ENCODE results near the gene TRAM2.

Gene TRAM2

DNA sequence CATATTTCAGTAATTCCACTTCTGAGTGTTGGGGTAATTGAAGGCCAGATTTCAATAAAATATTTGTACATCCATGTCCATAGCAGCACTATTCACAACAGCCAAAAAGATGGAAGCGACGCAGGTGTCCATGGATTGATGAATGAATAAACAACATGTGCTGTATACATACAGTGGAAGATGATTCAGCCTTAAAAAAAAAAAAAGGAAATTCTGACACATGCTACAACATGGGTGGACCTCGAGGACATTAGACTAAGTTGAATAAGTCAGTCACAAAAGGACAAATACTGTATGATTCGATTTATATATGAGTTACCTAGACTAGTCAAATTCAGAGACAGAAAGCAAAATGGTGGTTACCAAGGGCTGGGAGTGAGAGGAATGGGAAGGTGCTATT is 57.2 kb downstream of the TRAM2 start:
- H4K20me1 ChIP-seq (ENCODE audit: insufficient read depth, low read length), result no peaks in the 10 kb centered on the region
- H3K4me2 ChIP-seq (ENCODE audit: low read length), result no peak overlapping the region
- no peak for TF ChIP-seq EZH2phosphoT487 (IDR thresholded peaks at IDR 0.05; ENCODE audit: low read depth)
- no peak for TF ChIP-seq CTCF (IDR thresholded peaks at IDR 0.05; ENCODE audit: low read depth, low read length)
- H2AFZ ChIP-seq (ENCODE audit: low read depth, low read length), result no peak overlapping the region
- H3K27ac ChIP-seq (ENCODE audit: low read length), result no peak overlapping the region
- H3K9me3 ChIP-seq (ENCODE audit: insufficient read depth, low read length), result no peaks in the 10 kb centered on the region
- H3K36me3 ChIP-seq (replicated peaks; ENCODE audit: low read depth, low read length), result peaks cover 24% of the 10 kb centered on the region
- no peak overlapping the region for H3K9ac ChIP-seq (ENCODE audit: low read length)
- H3K79me2 ChIP-seq (ENCODE audit: low read length), result peaks cover 8% of the 10 kb centered on the region
- H3K4me1 ChIP-seq (ENCODE audit: low read length), result peaks cover 15% of the 10 kb centered on the region
- H3K27me3 ChIP-seq (ENCODE audit: low read depth, low read length), result no peaks in the 10 kb centered on the region
- no peak overlapping the region for H3K4me3 ChIP-seq (ENCODE audit: low read length)

DNA sequence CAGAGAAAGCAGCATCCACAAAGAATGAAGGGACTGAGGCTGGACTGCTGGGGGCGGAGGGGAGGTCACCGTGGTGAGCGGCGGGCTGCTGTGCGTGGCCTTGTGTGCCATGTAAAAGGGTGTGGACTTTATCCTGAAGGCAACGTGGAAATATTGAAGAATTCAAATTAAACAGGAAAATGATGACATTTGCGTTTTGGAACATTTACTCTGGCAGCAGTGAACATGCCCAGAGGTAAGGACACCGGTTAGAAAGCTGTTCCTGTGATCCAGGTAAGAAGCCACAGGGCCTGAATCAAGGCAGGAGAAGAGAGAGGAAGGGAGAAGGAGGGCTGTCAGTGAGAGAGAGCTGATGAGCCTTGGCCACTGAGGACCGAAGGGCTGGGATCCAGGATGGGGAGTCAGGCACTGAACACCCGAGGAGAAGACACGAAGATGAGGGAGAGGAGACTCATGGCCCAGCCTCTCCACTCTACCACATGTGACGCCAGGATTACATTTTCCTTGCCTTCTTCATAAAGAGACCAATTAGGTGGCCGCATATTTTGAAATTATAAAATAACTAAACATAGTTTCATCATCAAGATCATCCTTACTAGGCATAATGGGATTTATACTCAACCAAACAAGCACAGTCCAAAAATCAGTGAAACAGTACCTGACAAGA is 58.4 kb downstream of the TRAM2 start:
- Histone ChIP-seq H4K20me1 (ENCODE audit: insufficient read depth, low read length) (no peaks in the 10 kb centered on the region), H3K36me3 (replicated peaks; ENCODE audit: low read depth, low read length) (peaks cover 30% of the 10 kb centered on the region), H3K4me1 (ENCODE audit: low read length) (peaks cover 15% of the 10 kb centered on the region), H3K9ac (ENCODE audit: low read length) (no peak overlapping the region), H3K79me2 (ENCODE audit: low read length) (peaks cover 8% of the 10 kb centered on the region), H3K4me2 (ENCODE audit: low read length) (peak overlapping the region; percentile 57; the same call in 1 of the 2 replicates), H2AFZ (ENCODE audit: low read depth, low read length) (no peak overlapping the region), H3K4me3 (ENCODE audit: low read length) (no peak overlapping the region), H3K9me3 (ENCODE audit: insufficient read depth, low read length) (no peaks in the 10 kb centered on the region), H3K27ac (ENCODE audit: low read length) (no peak overlapping the region), H3K27me3 (ENCODE audit: low read depth, low read length) (no peaks in the 10 kb centered on the region)
- TF ChIP-seq CTCF (IDR thresholded peaks at IDR 0.05; ENCODE audit: low read depth, low read length) (no peak), EZH2phosphoT487 (IDR thresholded peaks at IDR 0.05; ENCODE audit: low read depth) (no peak)

DNA sequence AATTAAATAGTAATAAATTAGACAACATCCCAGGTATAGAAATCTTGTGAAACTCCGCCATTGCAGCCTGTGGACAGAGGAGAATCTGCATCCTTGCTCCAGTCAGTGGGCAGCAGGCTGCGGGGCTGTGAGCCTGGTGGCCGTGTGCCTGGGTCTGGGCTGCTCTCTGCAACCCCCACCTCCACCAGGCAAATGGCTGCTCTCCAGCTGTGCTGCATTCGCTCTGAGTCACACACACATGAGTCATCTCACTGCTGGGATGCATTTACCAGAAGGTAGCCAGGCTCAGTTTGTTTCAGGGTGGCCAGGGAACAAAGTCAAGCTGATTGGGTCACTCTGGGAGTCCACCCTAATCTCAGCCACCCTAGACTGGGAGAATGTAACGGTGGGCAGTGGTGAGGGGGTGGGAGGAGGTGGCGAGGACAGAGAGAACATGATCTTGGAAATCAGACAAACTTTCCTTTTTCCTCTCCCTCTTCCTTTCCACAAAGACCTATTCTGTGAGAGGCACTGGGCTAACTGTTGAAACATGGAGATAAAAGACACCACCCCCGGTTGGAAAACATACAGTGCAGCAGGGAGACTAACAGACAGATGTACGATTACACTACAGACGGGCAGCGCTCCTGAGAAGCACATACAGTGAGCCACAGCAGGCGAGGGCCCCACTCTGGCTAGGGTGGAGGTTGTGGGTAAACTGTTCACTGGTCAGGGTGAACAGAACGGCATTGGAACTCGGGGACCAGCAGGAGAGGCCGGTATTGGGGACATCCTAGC is 59.2 kb downstream of the TRAM2 start:
- Histone ChIP-seq H4K20me1 (ENCODE audit: insufficient read depth, low read length) (no peaks in the 10 kb centered on the region), H2AFZ (ENCODE audit: low read depth, low read length) (no peak overlapping the region), H3K4me1 (ENCODE audit: low read length) (peaks cover 15% of the 10 kb centered on the region), H3K4me2 (ENCODE audit: low read length) (peak overlapping the region; percentile 57), H3K36me3 (replicated peaks; ENCODE audit: low read depth, low read length) (peaks cover 35% of the 10 kb centered on the region), H3K27ac (ENCODE audit: low read length) (no peak overlapping the region), H3K9me3 (ENCODE audit: insufficient read depth, low read length) (no peaks in the 10 kb centered on the region), H3K9ac (ENCODE audit: low read length) (peak overlapping the region; percentile 36; the same call in 1 of the 2 replicates), H3K4me3 (ENCODE audit: low read length) (peak overlapping the region; percentile 30), H3K79me2 (ENCODE audit: low read length) (peaks cover 8% of the 10 kb centered on the region), H3K27me3 (ENCODE audit: low read depth, low read length) (no peaks in the 10 kb centered on the region)
- no peak for TF ChIP-seq EZH2phosphoT487 (IDR thresholded peaks at IDR 0.05; ENCODE audit: low read depth)

GRCh38 chr6:52516943-52517342 is 59.9 kb downstream of the TRAM2 start:
- TF ChIP-seq EZH2phosphoT487 (IDR thresholded peaks at IDR 0.05; ENCODE audit: low read depth) (no peak), CTCF (IDR thresholded peaks at IDR 0.05; ENCODE audit: low read depth, low read length) (no peak)
- peaks cover 8% of the 10 kb centered on the region for H3K79me2 ChIP-seq (ENCODE audit: low read length)
- H3K4me2 ChIP-seq (ENCODE audit: low read length), result peak overlapping the region; percentile 57
- H3K4me3 ChIP-seq (ENCODE audit: low read length), result no peak overlapping the region
- H4K20me1 ChIP-seq (ENCODE audit: insufficient read depth, low read length), result no peaks in the 10 kb centered on the region
- H3K36me3 ChIP-seq (replicated peaks; ENCODE audit: low read depth, low read length), result peaks cover 37% of the 10 kb centered on the region
- no peak overlapping the region for H3K9ac ChIP-seq (ENCODE audit: low read length)
- H3K27ac ChIP-seq (ENCODE audit: low read length), result no peak overlapping the region
- peaks cover 15% of the 10 kb centered on the region for H3K4me1 ChIP-seq (ENCODE audit: low read length)
- no peaks in the 10 kb centered on the region for H3K9me3 ChIP-seq (ENCODE audit: insufficient read depth, low read length)
- H3K27me3 ChIP-seq (ENCODE audit: low read depth, low read length), result no peaks in the 10 kb centered on the region
- no peak overlapping the region for H2AFZ ChIP-seq (ENCODE audit: low read depth, low read length)

All from OCI-LY3 (cell line).